GM18873 (cell line): ENCODE measurements around the gene TSC1.

ENCODE experiments used
- ATAC-seq: cut with Tn5 transposase; IDR thresholded peaks from one replicate; pipeline ENCODE4 v1.9.1; 2021; ENCODE audit warnings: mild to moderate bottlenecking, moderate library complexity, moderate number of reproducible peaks; ENCODE audit not compliant: unreplicated experiment, low FRiP score

TSC1 gene

GRCh38 chr9:132894862-132895835 lies 49.3 kb downstream of the TSC1 start:
- ATAC-seq, result no peak

GRCh38 chr9:132894346-132894745 lies 50.1 kb downstream of the TSC1 start:
- no peak for ATAC-seq

GRCh38 chr9:132892400-132892799 lies 52.0 kb downstream of the TSC1 start:
- ATAC-seq, result no peak

DNA sequence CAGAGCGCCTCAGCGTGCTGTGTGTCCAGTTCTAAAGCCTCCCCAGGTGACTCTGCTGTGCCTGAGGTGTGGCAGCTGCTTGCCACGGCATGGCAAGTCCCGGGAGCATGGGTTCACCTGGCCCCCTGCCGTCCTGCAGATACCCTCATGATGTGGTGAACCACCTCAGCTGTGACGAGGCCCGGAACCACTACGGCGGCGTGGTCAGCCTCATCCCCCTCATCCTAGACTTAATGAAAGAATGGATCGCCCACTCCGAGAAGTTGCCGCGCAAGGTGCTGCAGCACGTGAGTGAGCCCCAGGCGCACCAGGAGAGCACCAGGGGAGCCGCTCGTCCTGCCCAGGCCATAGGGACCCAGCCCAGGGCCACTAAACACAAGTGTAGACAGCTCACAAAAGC lies 56.3 kb downstream of the TSC1 start:
- ATAC-seq, result no peak

GRCh38 chr9:132887181-132888120 lies 57.0 kb downstream of the TSC1 start:
- no peak for ATAC-seq

DNA sequence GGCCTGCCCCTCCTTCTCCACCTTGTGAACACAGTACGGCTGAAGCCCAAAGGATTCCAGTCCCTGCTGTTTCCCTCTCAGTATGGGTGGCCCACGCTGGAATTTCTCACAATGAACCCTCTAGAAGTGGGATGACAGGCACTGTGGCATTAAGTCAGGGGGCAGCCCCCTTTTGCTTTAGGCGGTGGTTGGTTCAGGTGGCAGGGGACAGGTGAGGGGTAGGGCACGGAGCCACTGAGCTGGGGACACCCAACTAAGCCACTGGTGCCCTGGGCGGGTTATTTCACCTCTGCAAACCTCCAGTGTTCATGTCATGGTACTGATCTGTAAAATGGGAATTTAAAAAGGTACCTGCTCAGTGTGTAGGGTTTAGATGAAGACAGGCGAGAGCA lies 58.1 kb downstream of the TSC1 start:
- no peak for ATAC-seq

DNA sequence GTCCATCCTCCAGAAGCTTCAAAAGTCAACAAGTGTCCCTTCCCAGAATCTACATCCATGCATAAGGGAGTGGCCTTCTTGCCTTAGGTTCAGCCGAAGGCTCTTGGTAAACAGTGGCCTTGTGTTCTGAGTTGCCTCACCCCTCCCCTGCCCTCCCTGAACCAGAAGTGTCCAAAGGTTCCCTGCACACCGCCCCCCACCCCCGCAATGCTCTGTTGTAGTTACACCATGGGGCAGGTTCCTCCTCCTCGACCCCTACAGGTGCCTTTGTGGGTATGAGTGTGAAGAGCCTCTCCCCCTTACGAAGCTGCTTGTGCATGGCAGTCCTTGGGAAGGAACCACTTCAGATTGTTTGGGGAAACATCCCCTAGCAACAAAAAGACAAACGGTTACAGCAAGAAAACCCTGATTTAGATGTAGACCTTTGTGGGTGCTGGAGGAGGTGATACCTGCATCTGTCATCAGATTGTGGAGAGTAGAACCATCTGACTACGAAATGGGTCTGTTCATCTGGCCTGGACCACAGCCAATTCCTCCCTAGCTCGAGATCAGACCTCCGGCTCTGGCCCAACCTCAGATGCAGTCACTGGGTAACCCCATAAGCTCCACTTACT lies 58.6 kb downstream of the TSC1 start:
- ATAC-seq, result no peak

DNA sequence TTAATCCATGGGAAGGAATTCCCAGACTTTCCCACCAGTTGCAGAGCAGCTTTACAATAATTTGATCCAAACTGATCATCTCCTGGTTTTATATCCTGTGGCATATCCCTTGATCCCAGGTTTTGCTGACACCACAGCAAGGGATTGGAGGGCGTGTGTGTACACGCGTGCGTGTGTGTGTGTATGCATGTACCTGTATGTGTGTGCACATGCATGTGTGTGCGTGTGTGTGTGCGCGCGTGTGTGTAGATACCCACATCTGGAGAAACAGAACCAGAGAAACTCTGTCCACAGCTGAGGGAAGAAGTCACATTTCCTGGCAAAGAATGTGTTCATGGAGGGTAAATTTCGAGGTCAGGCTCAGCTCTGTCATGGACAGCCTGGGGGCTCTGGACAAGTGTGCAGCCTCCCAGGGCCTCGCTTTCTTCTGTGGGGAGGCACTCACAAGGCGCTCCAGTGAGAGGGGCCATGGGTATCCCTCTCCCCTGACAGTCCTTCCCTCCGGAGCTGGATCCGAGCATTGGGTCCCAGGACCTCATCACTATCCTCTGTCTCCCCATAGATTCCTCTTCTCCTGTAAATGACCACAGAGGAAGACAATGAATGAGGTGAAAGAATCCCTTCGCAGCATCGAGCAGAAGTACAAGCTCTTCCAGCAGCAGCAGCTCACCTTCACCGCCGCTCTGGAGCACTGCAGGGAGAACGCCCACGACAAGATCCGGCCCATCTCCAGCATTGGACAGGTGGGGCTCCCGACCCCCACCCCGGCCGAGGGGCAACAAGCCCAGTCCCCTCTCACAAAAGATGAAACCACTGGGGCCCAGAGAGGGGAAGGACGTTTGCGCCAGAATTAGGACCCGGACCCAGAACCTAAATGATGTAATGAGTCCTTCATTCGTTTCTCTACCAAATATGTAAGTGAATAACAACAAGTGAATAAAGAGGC lies 60.8 kb downstream of the TSC1 start:
- no peak for ATAC-seq

- ATAC-seq, result no peak
These were observed 61.8 kb downstream of the TSC1 start for GRCh38 chr9:132882616-132883015.

DNA sequence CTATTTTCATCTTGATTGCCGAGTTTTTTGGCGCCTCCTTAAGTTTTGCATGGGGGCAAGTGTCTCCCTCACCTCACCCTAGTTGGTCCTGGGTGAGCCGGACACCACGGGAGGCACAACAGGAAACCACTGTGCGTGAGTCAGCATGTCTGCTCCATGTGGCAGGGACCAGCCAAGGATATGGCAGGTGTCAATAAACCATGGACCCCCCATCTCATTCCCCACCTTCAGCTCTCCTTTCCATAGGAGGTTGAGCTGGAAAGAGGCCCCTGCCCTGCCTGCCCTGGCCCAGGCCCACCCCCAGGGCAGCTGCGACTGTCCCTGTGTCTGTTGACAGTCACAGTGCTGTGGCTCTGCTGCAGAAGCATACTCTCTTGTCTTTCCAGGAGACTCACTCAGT lies 62.6 kb downstream of the TSC1 start:
- ATAC-seq, result no peak

GRCh38 chr9:132880324-132880661 lies 64.1 kb downstream of the TSC1 start:
- no peak for ATAC-seq

GRCh38 chr9:132879457-132880323 lies 64.7 kb downstream of the TSC1 start:
- no peak for ATAC-seq

- no peak for ATAC-seq
These were observed 65.5 kb downstream of the TSC1 start, which contains the start of gene SPACA9 for GRCh38 chr9:132878695-132879456. SPACA9 (plus strand) TSS chr9:132878898; CDS start chr9:132883948, 5,050 bp downstream.

- ATAC-seq, result no peak
These were observed 66.4 kb downstream of the TSC1 start, which contains the start of gene AK8 for GRCh38 chr9:132877824-132878694. AK8 (minus strand) TSS chr9:132878284; CDS start chr9:132878255, 29 bp downstream.

DNA sequence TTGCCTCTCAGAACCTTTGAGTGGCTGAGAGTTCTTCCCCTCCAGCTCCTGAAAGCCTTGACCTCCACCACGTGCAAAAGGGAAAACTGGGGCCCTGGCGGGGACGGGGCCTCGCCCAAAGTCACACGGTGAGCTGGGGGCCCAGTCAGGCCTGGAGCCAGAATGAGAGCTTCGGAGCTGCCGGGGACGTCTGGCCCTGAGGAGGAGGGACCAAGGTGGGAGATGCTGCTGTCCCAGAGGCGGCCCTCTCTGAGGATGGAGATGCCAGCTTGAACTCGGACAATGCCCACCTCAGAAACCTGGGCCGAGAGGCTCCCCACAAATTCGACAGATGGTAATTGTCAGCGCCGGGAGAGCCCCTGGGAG lies 67.0 kb downstream of the TSC1 start:
- ATAC-seq, result no peak

- no peak for ATAC-seq
These were observed 67.6 kb downstream of the TSC1 start for GRCh38 chr9:132876849-132877248.

DNA sequence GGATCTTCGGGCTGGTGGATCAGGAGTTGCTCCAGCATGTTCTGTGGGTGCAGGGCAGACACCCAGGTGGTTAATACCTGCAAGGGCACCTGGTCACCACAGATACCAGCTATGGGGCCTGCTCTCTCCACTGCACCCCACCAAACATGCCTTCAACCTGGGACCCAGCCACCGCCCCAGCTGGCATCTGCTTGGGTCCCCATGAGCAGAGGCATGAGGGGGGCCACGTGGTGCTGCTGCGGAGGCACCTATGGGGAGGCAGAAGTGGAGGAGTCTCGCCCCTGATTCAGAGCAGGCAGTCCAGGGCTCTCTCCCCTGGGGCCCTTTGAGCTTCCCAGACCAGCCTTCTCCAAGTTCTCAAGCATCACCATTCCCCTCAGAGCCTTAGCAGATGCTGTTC lies 69.3 kb downstream of the TSC1 start:
- ATAC-seq, result no peak
